Measurements from ENCODE around the gene RNF10. TPM values are rescaled to one million over a fixed set of nuclear protein-coding genes. Genes with fewer than 3 reads are reported as not detected.
A peak's percentile ranks its signal among the peaks of the same experiment; 100 is the strongest.

RNF10 gene
- total and polyA plus RNA-seq, 11 donors, result 165 to 490 (median 278) TPM

DNA sequence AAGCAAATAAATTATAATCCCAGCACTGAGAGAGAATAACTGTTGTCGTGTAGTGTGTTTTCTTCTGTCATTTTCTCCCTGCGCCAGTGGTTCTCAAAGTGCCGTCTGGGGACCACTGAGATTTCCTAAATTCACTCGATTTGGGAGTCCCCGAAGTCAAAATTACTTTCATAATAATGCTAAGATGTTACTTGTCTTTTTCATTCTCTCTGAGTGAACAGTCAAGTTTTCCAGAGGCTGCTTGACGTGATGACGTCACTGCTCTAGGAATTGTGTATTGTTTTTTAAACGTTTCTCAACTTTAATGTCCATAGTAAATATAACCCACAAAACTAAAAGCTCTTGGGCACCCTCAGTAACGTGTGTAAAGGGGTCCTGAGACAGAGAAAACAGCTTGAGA is 47.8 kb downstream of the RNF10 start:
- H3K27me3 ChIP-seq, result peaks cover 0 to 9% (median 0%) of the 10 kb centered on the region in 9 donors
- TF ChIP-seq POLR2A (IDR thresholded peaks at IDR 0.05), result no peak
- ATAC-seq, result no peak
- no peak for DNase-seq
- peak overlapping the region in 9 of 12 donors; percentile 47 to 84 (median 68) for H3K27ac ChIP-seq
- peak overlapping the region; percentile 61 to 97 (median 81) for H3K4me3 ChIP-seq
- peaks cover 0 to 36% (median 26%) of the 10 kb centered on the region in 12 donors for H3K4me1 ChIP-seq
- 49 to 55% (median 50%) methylated on average over 9 of the region's 9 CpGs for WGBS, 4 donors
- peaks cover 0 to 34% (median 29%) of the 10 kb centered on the region in 9 donors for H3K36me3 ChIP-seq
- no peaks in the 10 kb centered on the region for H3K9me3 ChIP-seq
- intact Hi-C loops (cut with DNase I), result loop anchor here (2.0 to 10.0 kb wide), 14 partner anchors 45 to 523 kb away; partner anchors contain the start of genes UNC119B (in 4 of the 10), C12orf43 (in 1 of the 10) and SPPL3 (in 1 of the 10)

DNA sequence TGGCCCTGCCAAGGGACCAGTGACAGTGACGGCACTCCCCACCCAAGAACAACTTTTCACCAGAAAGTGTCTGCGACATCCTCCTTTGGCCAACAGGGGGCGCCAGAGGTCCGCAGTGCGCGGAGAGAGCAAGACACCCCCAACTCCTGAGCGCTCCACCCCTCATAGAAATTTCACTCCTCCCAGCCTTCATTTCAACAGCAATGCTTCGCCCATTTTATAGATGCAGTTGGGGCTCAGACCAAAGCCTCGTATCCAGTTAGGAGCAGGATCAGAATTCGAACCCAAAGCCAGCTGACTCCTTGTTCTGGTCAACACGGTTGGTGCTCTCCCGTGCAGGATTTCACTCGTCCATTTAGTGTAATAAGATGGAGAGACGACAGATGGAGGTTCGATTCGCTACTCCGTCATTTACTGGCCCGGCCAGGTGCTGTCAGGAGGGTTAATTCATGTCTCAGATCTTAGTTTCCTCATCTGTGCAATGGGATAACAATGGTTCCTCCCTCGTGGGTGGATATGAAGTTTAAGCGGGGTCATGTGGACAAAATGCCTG is 49.4 kb downstream of the RNF10 start:
- H3K4me3 ChIP-seq, result peak overlapping the region in 1 of 12 donors; percentile 58
- ATAC-seq (peak in 3 of 4 donors; percentile 10 to 39 (median 22)), DNase-seq (peak; percentile 67 to 86 (median 77))
- peaks cover 0 to 37% (median 29%) of the 10 kb centered on the region in 12 donors for H3K4me1 ChIP-seq
- peaks cover 0 to 9% (median 0%) of the 10 kb centered on the region in 9 donors for H3K27me3 ChIP-seq
- H3K36me3 ChIP-seq, result peaks cover 0 to 19% (median 13%) of the 10 kb centered on the region in 9 donors
- no peak overlapping the region for H3K27ac ChIP-seq
- H3K9me3 ChIP-seq, result no peaks in the 10 kb centered on the region
- TF ChIP-seq CTCF (IDR thresholded peaks at IDR 0.05), result peak; percentile 83 to 97 (median 91)
- no peak for TF ChIP-seq POLR2A (IDR thresholded peaks at IDR 0.05)
- intact Hi-C loops (cut with DNase I), result loop anchor here (1.0 to 10.0 kb wide), 19 partner anchors 46 to 521 kb away; partner anchors contain the start of genes UNC119B (in 4 of the 10), C12orf43 (in 1 of the 10) and SPPL3 (in 1 of the 10)
- WGBS, 4 donors, result 22 to 35% (median 23%) methylated on average over 13 to 20 of the region's 20 CpGs

- Histone ChIP-seq H3K27me3 (peaks cover 0 to 9% (median 0%) of the 10 kb centered on the region in 9 donors), H3K4me3 (peak overlapping the region; percentile 5 to 62 (median 48)), H3K9me3 (no peaks in the 10 kb centered on the region), H3K27ac (peak overlapping the region in 6 of 12 donors; percentile 0 to 56 (median 28)), H3K4me1 (peaks cover 0 to 45% (median 34%) of the 10 kb centered on the region in 12 donors), H3K36me3 (peaks cover 0 to 9% (median 3%) of the 10 kb centered on the region in 9 donors)
- no peak for TF ChIP-seq POLR2A (IDR thresholded peaks at IDR 0.05)
- TF ChIP-seq CTCF (IDR thresholded peaks at IDR 0.05), result peak; percentile 16 to 60 (median 44)
- ATAC-seq (peak in 3 of 4 donors; percentile 5 to 37 (median 25)), DNase-seq (peak; percentile 39 to 74 (median 61))
- 2 to 7% (median 3%) methylated on average over 18 to 65 of the region's 65 CpGs for WGBS, 4 donors
- intact Hi-C loops (cut with DNase I), result loop anchor here (2.0 to 10.0 kb wide), 14 partner anchors 47 to 523 kb away; partner anchors contain the start of genes UNC119B (in 3 of the 10), C12orf43 (in 1 of the 10) and SPPL3 (in 1 of the 10)
Measured at GRCh38 chr12:120584343-120585149, 50.4 kb downstream of the RNF10 start.

- TF ChIP-seq POLR2A (IDR thresholded peaks at IDR 0.05) (no peak), CTCF (IDR thresholded peaks at IDR 0.05) (no peak)
- intact Hi-C loops (cut with DNase I), result loop anchor here in 8 of 10 donors (2.0 to 10.0 kb wide), 9 partner anchors 61 to 521 kb away; partner anchors contain the start of genes C12orf43 (in 1 of the 8) and SPPL3 (in 1 of the 8)
- Histone ChIP-seq H3K9me3 (no peaks in the 10 kb centered on the region), H3K27ac (no peak overlapping the region), H3K4me3 (no peak overlapping the region), H3K27me3 (peaks cover 0 to 9% (median 0%) of the 10 kb centered on the region in 9 donors), H3K4me1 (peaks cover 0 to 37% (median 24%) of the 10 kb centered on the region in 12 donors), H3K36me3 (no peaks in the 10 kb centered on the region)
- no peak for DNase-seq
- 72 to 77% (median 77%) methylated on average over 7 of the region's 7 CpGs for WGBS, 4 donors
- no peak for ATAC-seq
Measured at GRCh38 chr12:120586206-120586605, 52.0 kb downstream of the RNF10 start.

Measured in heart left ventricle (tissue), 16 donors.